HG03565 (cell line): ENCODE measurements around the gene CTIF.
"Not testable (repeated sequence)": the region's sequence is repeated elsewhere in the genome, so short reads cannot be mapped to it uniquely, and the experiment has no call there.

Source experiments
- ATAC-seq: cut with Tn5 transposase; IDR thresholded peaks from one replicate; pipeline ENCODE4 v1.9.1; 2021; ENCODE audit warnings: mild to moderate bottlenecking, moderate library complexity; ENCODE audit not compliant: unreplicated experiment

The CTIF gene

DNA sequence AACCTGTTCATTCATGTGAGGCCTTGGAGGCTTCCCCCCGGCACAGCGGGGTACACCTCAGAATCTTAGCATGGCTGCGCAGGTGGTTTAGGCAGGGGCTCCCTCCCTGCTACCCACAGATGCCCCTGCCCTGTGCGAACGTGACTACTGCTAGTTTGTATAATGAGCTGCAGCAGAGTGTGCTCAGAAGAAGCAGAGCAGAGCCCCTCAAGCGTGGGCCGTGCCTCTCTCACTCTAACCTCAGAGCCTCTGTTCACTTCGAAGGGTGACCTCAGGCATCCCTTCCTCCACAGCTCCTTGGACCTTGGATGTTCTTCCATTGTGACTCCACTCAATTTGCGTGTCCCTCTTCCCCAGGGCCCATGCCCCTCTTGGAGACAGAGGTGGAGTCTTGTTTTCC is 161.6 kb downstream of the CTIF start:
- no peak for ATAC-seq

DNA sequence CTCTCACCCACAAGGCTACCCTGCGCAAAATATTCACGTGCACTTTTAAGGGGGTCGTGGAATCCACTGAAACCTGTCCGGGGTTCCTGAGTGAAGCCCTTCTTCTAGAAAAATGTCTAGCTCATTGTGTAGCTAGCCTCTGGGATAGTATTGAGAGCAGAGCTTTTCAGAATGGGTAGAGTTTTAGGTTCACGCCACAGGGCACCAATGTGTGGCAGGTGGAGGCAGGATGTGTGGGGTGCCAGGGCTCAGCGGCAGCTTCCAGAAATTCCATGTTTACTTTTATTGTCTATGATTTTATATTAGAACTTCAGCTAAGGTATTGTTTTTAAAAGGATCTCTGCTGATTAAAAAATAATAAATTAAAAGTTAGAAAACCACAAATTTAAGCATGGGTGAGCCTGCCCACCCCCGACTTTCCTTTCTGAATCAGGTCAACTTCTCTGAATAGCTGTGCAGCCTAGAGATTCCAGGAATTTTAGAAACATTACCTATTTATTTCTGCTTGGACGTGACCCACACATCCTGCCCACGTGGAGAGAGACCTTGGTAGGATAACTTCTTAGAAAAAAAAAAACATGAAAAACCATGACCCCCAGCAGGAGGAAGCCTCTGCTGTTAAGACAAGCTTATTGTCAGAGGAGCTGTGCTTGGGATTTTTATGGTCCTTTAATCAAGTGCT is 163.7 kb downstream of the CTIF start:
- ATAC-seq = no peak

DNA sequence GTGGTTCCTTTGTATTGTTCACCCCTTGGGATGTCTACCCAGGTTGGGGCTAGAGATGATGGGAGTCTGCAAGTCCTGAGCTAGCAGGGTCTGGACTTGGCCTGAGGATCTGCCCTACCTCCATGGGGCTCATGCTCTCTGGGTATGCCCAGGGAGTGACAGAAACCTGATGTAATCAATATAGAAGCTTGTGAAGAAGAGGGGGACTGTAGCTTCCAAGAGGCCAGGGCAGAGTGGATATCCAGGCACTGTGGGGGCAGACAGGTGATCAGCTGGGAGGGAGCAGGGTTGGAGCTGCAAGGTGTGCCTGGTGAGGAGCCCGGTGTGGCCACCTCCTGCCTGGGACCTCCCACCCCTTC is 164.2 kb downstream of the CTIF start:
- ATAC-seq = no peak

DNA sequence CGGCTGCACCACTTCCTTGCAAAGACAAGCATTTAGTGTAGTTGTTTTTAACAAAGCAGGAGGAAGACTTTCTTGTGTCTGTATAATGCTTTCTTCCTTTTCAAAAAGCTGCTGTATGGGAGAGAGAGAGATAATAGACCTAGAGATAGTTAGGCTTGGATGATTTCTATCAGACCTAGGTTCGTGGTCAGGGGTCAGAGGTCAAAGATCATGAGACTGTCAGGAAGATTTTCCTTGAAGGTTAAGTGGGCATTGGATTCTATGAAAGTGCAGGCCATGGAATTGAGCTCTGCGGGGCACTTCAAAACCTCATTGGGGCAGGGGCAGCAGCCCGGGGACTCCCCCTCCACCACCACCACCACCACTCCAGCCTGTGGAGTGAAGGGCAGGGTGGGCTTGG is 164.6 kb downstream of the CTIF start:
- ATAC-seq = no peak

DNA sequence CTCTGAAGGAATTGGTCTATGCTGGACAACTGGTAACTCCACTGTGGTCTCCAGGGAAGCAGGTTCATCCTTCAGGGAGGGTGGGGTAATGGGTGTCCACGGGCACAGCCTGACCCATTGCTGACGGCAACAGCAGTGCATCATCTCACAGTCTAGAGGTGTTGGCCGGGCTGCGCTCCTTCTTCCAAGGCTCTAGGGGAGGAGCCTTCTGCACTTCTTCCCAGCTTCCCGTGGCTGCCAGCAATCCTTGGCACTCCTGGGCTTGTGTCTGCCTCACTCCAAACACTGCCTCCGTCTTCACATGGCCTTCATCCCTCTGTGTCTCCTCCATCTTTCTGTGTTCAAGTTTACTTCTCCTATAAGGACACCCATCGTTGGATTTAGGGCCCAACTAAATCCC is 166.2 kb downstream of the CTIF start:
- ATAC-seq = no peak

DNA sequence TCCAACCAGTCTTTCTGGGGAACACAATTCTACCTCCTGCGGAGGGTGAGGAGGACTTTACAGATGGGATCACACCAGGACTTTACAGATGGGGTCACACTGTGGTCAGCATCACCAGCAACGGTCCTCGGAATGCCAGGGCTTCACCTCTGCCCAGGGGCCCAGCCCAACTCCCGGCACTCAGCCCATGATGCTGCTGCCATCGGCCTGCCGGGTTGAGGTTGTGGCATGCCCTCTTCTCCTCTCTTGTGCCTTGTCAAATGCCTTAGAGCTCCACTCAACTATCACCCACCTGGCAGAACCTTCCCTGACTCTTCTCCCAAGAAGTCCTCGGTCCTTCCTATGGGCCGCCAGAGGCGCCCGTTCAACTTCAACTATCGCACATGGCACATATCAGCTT is 166.7 kb downstream of the CTIF start:
- ATAC-seq = no peak

DNA sequence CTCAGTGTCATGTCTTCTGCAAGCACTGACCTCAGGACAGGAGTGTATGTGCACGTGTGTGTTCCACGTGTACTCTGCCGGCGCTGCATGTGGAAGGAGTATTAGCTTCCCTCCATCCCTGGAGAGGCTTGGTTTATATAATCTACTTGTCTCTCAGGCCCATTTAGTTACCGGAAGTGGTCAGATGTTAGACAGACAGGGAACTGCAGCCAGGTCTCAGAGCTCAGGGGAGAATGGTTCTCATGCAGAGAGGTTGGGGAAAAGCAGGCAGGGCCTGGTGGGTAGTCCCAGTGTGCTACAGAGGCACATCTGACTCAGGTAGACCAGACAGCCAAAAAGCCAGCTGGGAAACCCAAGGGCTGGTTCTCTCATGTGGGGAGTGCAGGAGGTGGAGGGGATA is 167.9 kb downstream of the CTIF start:
- ATAC-seq = no peak

DNA sequence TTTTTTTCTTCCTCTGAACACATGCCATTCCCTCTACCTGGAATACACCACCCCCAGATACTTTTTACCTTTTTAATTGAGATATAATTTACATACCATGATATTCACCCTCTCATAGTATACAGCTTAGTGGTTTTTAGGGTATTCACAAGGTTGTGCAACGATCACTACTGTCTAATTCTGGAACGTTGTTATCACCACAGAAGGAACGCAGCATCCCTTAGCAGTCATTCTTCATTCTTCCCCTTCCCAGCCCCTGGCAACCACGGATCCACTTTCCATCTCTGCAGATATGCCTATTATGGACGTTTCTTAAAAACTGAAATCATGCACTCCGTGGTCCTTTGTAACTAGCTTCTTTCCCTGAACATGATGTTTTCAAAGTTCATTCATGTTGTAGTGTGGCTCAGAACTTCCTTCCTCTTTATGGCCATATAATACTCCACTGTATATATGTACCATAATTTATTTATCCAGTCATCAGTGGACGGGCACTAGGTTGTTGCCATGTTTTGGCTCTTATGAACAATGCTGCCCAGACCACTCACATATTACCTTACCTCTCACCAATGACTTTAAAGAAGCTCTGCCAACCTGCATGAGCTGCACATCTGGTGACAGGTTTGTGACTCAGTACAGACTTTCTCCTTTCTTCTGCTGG is 168.9 kb downstream of the CTIF start:
- ATAC-seq = no peak

DNA sequence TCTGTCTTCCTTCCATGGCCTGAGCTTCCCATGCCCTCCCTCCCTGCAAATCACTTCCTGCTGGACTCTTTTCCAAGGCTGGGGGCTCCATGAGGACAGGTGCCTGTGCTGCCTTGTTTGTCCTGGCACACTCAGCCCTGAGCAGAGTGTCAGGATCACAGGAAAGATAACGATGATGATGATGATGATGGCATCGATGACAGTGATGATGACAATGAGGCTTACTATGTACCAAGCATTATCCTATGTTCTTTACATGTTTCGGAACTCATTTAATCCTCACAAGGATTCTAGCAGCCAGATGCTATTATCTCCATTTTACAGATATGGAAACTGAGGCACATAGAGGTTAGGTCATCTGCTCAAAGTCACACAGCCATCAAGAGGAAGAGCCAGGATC is 170.0 kb downstream of the CTIF start:
- no peak for ATAC-seq

DNA sequence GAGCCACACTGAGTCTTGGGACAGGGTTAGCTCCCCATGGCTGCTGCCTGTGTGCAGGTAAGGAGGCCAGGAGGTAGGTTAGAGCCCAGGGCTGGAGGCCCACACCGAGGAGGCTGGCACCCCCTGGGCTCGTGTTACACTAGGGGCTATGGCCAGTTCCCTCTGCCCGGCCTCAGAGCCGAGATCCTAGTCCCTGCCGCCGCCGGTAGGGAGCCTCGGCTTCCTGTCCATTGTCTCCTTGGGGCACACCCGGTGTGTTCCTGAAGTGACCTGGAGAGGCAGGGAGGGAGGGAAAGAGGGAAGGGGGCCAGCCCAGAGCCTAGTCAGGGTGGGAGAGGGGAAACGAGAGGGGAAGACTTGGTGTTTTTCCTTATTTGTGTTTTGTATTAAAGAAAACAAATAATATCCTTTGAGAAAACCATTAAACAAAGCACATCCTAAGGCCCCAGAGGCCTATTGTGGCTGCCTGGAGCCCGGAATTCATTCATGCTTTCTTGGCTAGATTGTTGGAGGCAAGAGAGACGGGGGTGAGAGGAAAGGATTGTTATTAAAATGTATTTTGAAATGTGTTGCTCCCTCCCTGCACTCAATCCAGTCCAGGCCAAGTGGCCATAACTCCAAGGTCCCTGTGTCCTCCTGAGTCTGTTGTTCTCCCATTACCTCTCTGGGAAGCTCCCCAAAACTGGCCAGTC is 170.7 kb downstream of the CTIF start:
- ATAC-seq = no peak

DNA sequence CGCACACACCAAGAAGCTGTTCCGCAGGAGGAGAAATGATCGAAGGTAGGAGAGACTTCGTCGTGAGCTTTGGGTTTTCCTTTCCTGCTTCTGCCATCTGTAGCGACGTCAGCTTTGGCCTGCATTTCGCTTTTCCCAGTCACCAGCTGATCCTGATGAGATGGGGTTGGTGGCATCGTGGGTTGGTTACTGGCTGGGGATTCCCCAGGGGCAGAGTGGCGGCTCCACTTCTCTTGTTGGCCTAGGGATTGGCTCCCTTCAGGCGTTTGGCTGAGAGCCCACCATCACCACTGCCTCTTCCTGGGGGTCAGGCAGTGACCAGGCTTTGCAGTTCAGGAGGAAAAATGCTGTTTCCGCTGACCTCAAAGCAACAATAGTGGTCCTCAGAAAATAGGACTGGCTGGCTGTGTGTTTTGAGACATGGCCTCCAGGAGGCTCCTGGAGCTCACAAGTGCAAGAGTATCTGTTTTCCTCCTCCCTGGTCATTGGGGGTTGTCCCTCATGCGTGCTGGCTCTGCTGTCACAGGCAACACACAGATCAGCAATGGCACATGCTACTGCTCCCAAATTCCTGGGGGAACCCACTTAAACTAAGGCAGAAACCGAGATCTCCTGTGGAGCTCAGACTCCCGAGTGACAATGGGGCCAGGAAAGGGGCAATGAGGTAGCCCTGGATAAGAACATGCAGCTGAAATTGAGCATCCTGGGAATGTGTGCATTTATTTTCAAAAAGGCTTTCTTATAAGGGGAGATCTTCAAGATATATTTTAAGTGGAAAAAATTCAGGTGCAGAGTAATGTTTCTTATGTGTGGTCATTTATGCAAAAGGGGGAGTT is 173.0 kb downstream of the CTIF start:
- no peak for ATAC-seq

DNA sequence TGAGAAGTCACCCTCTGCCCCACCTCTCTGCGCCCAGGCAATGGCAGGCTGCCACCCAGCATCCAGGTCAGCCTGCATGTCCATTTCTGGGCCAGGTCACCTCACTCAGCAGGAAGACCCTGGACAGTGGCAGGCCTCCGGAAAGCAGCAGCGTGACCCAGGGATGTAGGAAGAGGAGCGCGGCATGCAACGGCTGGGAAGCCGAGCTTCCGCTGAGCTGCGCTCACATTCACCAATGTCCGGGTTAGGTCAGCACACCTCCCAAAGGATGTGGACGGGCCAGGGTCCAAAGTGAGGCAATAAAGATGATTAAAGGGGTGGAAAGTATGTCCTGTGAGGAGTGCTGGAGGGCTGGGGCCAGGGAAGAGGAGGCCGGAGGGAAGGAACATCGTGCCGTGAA is 174.5 kb downstream of the CTIF start:
- ATAC-seq = no peak

DNA sequence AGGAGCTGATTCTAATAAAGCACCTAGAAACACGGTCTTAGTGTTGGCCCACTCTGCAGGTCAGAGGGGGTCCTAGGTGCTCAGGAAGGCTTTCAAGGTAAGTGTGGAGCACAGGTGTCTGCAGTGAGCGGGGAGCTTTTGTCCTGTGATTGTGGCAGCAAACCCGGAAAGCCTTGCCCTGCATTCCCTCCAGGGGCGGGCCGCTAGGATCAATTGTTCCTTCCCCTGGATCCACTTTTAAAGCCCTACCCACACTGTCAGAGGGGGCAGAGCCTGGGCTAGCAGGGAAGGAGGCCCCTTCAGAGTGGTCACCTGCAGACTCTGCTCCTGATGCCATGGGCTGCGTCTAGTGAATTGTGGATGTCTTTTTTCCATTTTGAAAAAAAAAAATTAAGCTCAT is 176.0 kb downstream of the CTIF start:
- ATAC-seq = no peak

DNA sequence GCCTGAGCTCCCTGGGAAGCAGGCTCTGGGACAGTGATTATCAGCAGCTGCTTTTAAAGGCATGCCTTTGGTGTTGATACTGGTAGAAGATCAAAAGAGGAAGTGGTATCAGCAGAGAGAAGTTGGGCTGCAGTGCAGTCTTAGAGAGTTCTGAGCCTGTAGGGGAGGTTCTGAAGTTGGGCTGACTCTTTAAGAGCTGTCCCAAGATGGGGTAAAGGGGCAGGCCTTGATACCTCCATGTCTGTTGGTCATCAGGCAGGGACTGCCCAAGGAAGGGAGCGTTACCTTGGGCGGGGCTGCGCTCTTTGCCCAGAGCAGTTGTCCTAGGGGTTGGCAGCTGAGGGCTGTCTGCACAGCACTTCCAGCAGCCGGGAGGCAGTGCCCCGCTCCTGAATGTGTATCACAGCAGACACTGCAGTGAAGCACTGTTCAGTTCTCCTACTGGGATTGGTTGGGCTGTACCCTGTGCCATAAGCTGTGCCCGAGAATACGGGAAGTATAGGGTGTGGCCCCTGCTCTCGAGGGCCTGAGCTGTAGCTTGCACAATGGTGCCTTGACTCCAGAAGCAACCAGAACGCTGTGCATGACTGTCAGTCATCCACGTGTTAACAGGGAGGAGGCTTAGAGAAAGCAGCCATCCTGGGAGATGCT is 177.0 kb downstream of the CTIF start:
- peak; percentile 51 for ATAC-seq

DNA sequence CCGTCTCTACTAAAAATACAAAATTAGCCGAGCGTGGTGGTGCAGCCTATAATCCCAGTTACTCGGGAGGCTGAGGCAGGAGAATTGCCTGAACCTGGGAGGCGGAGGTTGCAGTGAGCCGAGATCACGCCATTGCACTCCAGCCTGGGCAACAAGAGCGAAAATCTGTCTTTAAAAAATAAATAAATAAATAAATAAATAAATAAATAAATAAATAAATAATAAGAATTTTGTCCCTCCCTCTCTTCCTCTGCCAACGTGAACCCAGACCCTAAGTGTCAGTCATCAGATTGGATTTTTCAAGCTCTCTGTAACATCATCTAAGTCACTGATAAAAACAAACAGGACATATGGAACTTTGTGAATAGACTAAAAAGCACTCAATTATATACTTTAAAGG is 178.4 kb downstream of the CTIF start:
- ATAC-seq = not testable (repeated sequence)

DNA sequence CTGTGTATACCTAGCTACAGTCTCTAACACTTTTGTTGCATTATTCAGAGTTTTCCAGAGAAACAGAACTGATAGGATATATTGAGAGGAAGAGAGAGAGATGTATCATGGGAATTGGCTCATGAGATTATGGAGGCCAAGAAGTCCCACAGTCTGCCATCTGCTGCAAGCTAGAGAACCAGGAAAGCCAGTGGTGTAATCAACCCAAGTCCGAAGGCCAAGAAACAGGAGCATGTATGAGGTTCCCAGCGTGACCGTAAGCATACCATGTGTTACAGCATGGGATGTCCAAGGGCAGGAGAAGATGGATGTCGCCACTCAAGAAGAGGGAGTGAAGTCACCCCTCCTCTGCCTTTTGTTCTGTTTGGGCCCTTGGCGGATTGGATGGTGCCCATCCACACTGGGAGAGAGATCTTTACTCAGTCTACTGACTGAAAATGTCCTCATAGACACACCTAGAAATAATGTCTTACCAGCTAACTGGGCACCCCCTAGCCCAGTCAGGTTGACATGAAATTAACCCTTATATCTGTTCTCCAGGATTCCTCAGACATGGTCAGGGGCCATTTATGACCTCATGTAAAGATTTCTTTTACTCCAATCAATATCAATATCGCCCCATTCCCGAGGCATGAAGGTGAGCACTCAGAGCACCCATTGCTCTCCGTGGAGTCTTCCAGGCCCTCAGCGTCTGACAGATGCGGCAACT is 179.6 kb downstream of the CTIF start:
- ATAC-seq = no peak

DNA sequence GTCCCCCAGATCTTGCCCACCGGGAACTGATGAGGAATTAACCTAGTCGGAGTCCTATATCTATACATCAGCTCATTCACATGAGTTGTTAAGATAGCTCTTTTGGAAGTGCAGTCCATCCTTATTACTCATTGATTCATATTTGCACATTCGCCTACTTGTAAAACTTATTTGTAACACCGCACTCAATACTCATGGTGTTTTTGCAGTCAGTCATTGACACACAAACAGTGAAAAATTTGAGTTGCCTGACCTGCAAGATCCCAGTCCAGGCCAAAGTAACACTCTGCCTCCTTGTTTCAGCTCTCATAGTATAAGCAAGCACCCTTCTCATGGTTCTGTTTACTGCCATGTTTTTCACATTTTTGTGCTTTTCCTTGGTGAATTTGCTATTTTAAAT is 180.6 kb downstream of the CTIF start:
- ATAC-seq = no peak

DNA sequence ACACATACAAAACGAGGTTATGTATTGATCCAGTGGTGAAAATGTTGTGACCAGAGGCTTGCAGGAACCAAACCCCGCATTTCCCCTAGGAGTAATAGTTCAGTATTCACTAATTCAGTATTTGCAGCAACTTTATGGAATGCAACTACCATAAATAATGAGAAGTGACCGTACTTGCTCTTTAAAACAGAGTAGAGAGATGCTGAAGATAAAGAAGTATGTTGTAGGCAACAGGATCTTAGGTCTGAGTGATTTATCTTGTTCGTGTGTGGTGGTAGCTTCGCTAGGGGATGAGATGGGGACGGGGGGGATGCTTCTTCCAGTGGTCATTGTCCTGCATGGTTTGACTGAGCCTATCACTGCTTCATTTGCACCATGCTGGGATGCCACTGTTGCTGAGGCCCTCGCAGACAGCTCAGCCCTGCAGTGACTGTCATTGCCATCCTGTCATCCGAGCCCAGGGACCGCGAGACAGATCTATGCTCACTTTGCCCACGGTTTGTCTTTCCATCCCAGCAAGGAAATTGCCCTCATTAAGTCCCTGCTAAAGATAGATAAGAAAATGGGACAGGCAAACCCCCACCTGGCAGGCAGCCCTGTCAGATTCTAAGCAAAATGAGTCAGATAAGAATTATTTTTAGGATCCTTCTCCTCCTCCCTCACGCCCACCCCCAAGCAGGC is 181.3 kb downstream of the CTIF start:
- ATAC-seq = no peak

DNA sequence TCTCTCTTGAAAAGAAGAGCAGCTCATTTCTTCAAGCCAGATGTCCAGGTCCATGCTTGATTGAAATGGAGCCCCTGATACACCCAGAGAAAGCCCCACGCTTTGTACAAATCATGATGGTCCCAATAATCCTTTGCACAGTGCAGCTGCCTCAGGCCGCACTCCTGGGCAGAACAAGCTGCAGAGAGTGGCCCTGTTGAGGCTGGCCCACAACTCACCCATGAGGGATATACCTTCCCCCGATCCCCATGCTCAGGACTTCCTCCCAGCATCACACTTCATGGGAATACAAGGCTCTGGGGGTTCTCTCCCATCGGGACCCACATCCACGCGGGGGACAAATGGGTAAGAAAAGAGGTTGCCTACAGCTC is 181.8 kb downstream of the CTIF start:
- ATAC-seq = no peak

DNA sequence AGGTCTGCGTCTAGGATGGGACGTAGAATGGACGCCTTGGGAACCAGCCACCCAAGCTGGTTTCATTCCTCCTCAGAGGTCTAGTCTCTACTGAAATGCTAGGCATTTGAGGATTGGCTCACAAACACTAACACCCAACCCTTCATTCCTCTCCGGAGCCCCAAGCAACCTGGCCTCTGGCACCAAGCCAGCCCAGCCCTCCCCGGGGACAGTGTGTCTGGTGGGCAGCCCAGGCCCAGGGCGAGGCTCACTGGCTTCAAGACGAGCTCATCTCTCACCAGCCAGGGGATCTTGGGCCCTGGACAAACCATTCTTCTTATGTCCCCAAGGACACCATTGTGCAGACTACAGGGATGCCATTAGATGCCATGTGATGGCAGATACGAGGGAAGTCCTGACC is 182.5 kb downstream of the CTIF start:
- no peak for ATAC-seq
